PFSK-1 (cell line): ENCODE results near the gene DGAT2.

ENCODE experiments used
- FOXP2 ChIP-seq: optimal IDR thresholded peaks from 2 replicates; pipeline ENCODE3; 2011; ENCODE audit warnings: borderline replicate concordance, control low read depth, inconsistent platforms; ENCODE audit not compliant: insufficient read depth; ENCODE audit errors: extremely low read length, extremely low read depth
- POLR2AphosphoS5 ChIP-seq: IDR thresholded peaks from 2 replicates; pipeline ENCODE4 v1.6.1; 2012; ENCODE audit warnings: low read depth, mild to moderate bottlenecking, control low read depth, low read length, moderate library complexity
- TAF1 ChIP-seq: IDR thresholded peaks from 2 replicates; pipeline ENCODE4 v1.6.1; 2012; ENCODE audit warnings: low read length, control low read depth, borderline replicate concordance; ENCODE audit not compliant: insufficient read depth
- TF ChIP-seq, protein P1 (sequence below), 2 experiments: IDR thresholded peaks; 2 replicates each; pipeline versions ENCODE4 v1.6.1 to v1.8.0; 2011 to 2012; ENCODE audit warnings: low read depth in 2 of 2, low read length in 2 of 2, control low read depth in 1 of 2, inconsistent platforms in 1 of 2, mild to moderate bottlenecking in 1 of 2, moderate library complexity in 1 of 2; ENCODE audit not compliant: insufficient read depth in 1 of 2

GRCh38 chr11:75762885-75763284 lies 5.7 kb upstream of the DGAT2 start:
- TF ChIP-seq POLR2AphosphoS5 (no peak), TAF1 (no peak), FOXP2 (no peak)
- TF ChIP-seq, protein P1, sequence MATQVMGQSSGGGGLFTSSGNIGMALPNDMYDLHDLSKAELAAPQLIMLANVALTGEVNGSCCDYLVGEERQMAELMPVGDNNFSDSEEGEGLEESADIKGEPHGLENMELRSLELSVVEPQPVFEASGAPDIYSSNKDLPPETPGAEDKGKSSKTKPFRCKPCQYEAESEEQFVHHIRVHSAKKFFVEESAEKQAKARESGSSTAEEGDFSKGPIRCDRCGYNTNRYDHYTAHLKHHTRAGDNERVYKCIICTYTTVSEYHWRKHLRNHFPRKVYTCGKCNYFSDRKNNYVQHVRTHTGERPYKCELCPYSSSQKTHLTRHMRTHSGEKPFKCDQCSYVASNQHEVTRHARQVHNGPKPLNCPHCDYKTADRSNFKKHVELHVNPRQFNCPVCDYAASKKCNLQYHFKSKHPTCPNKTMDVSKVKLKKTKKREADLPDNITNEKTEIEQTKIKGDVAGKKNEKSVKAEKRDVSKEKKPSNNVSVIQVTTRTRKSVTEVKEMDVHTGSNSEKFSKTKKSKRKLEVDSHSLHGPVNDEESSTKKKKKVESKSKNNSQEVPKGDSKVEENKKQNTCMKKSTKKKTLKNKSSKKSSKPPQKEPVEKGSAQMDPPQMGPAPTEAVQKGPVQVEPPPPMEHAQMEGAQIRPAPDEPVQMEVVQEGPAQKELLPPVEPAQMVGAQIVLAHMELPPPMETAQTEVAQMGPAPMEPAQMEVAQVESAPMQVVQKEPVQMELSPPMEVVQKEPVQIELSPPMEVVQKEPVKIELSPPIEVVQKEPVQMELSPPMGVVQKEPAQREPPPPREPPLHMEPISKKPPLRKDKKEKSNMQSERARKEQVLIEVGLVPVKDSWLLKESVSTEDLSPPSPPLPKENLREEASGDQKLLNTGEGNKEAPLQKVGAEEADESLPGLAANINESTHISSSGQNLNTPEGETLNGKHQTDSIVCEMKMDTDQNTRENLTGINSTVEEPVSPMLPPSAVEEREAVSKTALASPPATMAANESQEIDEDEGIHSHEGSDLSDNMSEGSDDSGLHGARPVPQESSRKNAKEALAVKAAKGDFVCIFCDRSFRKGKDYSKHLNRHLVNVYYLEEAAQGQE (IDR thresholded peaks at IDR 0.05; ENCODE audit: insufficient read depth in 1 of 2, low read depth in 2 of 2, low read length in 2 of 2) = no peak
